Measurements from ENCODE around the gene MX1. TPM values are rescaled to one million over a fixed set of nuclear protein-coding genes. Genes with fewer than 3 reads are reported as not detected.

MX1 gene
- total and polyA plus RNA-seq, 2 experiments from 2014 or later: 2.1 to 6.5 TPM

DNA sequence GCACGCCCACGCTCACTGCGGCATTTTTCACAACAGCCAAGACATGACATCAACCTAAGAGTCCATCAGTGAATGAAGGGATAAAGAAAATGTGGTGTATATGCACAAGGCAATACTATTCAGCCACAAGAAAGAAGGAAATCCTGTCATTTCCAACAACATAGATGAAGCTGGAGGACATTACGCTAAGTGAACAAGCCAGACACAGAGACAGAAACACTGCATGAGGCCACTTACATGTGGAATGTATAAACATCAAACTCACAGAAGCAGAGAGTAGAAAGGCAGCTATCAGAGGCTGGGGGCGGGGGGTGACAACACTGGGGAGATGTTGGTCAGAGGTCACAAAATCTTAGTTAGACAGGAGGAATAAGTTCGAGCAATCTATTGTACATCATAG is 61.0 kb downstream of the MX1 start (continued):
- TF ChIP-seq NANOG (IDR thresholded peaks at IDR 0.05; ENCODE audit: borderline replicate concordance) (no peak), STAT1 (IDR thresholded peaks at IDR 0.05; ENCODE audit: unreplicated experiment) (no peak), EZH2phosphoT487 (IDR thresholded peaks at IDR 0.05; ENCODE audit: unreplicated experiment) (no peak)
- TF ChIP-seq, protein P1, sequence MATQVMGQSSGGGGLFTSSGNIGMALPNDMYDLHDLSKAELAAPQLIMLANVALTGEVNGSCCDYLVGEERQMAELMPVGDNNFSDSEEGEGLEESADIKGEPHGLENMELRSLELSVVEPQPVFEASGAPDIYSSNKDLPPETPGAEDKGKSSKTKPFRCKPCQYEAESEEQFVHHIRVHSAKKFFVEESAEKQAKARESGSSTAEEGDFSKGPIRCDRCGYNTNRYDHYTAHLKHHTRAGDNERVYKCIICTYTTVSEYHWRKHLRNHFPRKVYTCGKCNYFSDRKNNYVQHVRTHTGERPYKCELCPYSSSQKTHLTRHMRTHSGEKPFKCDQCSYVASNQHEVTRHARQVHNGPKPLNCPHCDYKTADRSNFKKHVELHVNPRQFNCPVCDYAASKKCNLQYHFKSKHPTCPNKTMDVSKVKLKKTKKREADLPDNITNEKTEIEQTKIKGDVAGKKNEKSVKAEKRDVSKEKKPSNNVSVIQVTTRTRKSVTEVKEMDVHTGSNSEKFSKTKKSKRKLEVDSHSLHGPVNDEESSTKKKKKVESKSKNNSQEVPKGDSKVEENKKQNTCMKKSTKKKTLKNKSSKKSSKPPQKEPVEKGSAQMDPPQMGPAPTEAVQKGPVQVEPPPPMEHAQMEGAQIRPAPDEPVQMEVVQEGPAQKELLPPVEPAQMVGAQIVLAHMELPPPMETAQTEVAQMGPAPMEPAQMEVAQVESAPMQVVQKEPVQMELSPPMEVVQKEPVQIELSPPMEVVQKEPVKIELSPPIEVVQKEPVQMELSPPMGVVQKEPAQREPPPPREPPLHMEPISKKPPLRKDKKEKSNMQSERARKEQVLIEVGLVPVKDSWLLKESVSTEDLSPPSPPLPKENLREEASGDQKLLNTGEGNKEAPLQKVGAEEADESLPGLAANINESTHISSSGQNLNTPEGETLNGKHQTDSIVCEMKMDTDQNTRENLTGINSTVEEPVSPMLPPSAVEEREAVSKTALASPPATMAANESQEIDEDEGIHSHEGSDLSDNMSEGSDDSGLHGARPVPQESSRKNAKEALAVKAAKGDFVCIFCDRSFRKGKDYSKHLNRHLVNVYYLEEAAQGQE (IDR thresholded peaks at IDR 0.05; ENCODE audit: unreplicated experiment): no peak

DNA sequence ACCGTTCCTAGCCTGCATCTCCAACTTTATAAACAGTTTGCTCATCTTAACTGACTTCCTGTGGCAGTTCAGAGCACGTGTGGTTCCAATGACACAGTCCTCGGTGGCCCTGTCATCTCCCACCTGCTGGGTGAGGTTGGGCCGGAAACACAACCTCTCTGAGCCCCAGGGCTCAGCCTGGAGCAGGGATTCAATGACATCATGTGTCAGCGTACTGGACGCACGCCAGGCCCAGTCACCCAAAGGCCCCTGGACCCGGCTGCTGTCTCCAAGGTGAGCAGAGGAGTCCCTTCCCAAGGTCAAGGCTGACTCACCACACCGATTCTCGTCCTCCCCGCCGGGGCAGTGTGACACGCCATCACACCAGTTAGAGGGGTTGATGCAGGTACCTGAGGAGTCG is 62.0 kb downstream of the MX1 start:
- DNase-seq (ENCODE audit: low spot score) (no peak), ATAC-seq (no peak)
- peaks cover 13% of the 10 kb centered on the region for H3K4me1 Mint-ChIP-seq
- no peaks in the 10 kb centered on the region for H3K9me3 Mint-ChIP-seq
- no peaks in the 10 kb centered on the region; the same call in 1 of the 2 replicates for H4K20me1 ChIP-seq (replicated peaks; ENCODE audit: insufficient read depth)
- H3K27me3 Mint-ChIP-seq (ENCODE audit: insufficient read depth, low read depth, poor library complexity): peaks cover 2% of the 10 kb centered on the region
- H3K27me3 ChIP-seq (ENCODE audit: insufficient read depth): no peaks in the 10 kb centered on the region
- no peaks in the 10 kb centered on the region for H3K9me2 ChIP-seq (ENCODE audit: insufficient read depth)
- TF ChIP-seq ZNF114 (CRISPR knock-in tag; IDR thresholded peaks at IDR 0.05) (no peak), CREB1 (CRISPR knock-in tag; IDR thresholded peaks at IDR 0.05; ENCODE audit: low read depth) (no peak), POLR2AphosphoS5 (IDR thresholded peaks at IDR 0.05; ENCODE audit: low read depth) (no peak), EZH2 (IDR thresholded peaks at IDR 0.05; ENCODE audit: low read depth, unreplicated experiment) (no peak), ZNF331 (CRISPR knock-in tag; IDR thresholded peaks at IDR 0.05; ENCODE audit: low read depth) (no peak)
- TF ChIP-seq, protein P1 (IDR thresholded peaks at IDR 0.05; ENCODE audit: unreplicated experiment): no peak
- TF ChIP-seq, protein P2, sequence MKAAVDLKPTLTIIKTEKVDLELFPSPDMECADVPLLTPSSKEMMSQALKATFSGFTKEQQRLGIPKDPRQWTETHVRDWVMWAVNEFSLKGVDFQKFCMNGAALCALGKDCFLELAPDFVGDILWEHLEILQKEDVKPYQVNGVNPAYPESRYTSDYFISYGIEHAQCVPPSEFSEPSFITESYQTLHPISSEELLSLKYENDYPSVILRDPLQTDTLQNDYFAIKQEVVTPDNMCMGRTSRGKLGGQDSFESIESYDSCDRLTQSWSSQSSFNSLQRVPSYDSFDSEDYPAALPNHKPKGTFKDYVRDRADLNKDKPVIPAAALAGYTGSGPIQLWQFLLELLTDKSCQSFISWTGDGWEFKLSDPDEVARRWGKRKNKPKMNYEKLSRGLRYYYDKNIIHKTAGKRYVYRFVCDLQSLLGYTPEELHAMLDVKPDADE (IDR thresholded peaks at IDR 0.05): no peak
- TF ChIP-seq, protein P3, sequence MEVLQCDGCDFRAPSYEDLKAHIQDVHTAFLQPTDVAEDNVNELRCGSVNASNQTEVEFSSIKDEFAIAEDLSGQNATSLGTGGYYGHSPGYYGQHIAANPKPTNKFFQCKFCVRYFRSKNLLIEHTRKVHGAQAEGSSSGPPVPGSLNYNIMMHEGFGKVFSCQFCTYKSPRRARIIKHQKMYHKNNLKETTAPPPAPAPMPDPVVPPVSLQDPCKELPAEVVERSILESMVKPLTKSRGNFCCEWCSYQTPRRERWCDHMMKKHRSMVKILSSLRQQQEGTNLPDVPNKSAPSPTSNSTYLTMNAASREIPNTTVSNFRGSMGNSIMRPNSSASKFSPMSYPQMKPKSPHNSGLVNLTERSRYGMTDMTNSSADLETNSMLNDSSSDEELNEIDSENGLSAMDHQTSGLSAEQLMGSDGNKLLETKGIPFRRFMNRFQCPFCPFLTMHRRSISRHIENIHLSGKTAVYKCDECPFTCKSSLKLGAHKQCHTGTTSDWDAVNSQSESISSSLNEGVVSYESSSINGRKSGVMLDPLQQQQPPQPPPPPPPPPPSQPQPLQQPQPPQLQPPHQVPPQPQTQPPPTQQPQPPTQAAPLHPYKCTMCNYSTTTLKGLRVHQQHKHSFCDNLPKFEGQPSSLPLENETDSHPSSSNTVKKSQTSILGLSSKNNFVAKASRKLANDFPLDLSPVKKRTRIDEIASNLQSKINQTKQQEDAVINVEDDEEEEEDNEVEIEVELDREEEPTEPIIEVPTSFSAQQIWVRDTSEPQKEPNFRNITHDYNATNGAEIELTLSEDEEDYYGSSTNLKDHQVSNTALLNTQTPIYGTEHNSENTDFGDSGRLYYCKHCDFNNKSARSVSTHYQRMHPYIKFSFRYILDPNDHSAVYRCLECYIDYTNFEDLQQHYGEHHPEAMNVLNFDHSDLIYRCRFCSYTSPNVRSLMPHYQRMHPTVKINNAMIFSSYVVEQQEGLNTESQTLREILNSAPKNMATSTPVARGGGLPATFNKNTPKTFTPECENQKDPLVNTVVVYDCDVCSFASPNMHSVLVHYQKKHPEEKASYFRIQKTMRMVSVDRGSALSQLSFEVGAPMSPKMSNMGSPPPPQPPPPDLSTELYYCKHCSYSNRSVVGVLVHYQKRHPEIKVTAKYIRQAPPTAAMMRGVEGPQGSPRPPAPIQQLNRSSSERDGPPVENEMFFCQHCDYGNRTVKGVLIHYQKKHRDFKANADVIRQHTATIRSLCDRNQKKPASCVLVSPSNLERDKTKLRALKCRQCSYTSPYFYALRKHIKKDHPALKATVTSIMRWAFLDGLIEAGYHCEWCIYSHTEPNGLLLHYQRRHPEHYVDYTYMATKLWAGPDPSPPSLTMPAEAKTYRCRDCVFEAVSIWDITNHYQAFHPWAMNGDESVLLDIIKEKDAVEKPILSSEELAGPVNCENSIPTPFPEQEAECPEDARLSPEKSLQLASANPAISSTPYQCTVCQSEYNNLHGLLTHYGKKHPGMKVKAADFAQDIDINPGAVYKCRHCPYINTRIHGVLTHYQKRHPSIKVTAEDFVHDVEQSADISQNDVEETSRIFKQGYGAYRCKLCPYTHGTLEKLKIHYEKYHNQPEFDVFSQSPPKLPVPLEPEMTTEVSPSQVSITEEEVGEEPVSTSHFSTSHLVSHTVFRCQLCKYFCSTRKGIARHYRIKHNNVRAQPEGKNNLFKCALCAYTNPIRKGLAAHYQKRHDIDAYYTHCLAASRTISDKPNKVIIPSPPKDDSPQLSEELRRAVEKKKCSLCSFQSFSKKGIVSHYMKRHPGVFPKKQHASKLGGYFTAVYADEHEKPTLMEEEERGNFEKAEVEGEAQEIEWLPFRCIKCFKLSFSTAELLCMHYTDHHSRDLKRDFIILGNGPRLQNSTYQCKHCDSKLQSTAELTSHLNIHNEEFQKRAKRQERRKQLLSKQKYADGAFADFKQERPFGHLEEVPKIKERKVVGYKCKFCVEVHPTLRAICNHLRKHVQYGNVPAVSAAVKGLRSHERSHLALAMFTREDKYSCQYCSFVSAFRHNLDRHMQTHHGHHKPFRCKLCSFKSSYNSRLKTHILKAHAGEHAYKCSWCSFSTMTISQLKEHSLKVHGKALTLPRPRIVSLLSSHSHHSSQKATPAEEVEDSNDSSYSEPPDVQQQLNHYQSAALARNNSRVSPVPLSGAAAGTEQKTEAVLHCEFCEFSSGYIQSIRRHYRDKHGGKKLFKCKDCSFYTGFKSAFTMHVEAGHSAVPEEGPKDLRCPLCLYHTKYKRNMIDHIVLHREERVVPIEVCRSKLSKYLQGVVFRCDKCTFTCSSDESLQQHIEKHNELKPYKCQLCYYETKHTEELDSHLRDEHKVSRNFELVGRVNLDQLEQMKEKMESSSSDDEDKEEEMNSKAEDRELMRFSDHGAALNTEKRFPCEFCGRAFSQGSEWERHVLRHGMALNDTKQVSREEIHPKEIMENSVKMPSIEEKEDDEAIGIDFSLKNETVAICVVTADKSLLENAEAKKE (CRISPR knock-in tag; IDR thresholded peaks at IDR 0.05): no peak
- no peak overlapping the region for H3K27ac Mint-ChIP-seq
- no peak overlapping the region for H2AFZ ChIP-seq
- H3K4me2 ChIP-seq: no peak overlapping the region
- no peak overlapping the region for H3K27ac ChIP-seq (ENCODE audit: low read depth)
- H3K4me3 ChIP-seq: no peak overlapping the region
- H3K36me3 Mint-ChIP-seq (ENCODE audit: low read depth): no peaks in the 10 kb centered on the region; the same call in 1 of the 3 replicates
- no peaks in the 10 kb centered on the region for H3K4me1 ChIP-seq (ENCODE audit: insufficient read depth)
- H3K79me2 ChIP-seq (replicated peaks; ENCODE audit: insufficient read depth): no peaks in the 10 kb centered on the region
- H3K36me3 ChIP-seq (ENCODE audit: insufficient read depth): no peaks in the 10 kb centered on the region
- H3F3A ChIP-seq (replicated peaks; ENCODE audit: low read depth): no peaks in the 10 kb centered on the region
- no peak overlapping the region for H3K4me3 Mint-ChIP-seq
